ENCODE results near the gene PALB2.

Gene PALB2
- 6.7 to 35.2 (median 29.2) reads per million in 17 experiments for total RNA-seq

GRCh38 chr16:23640931-23641765 is at the start of gene PALB2, which contains the start of gene DCTN5:
Gene PALB2 (minus strand): TSS chr16:23641310. CDS start chr16:23641157, 153 bp downstream.
Gene DCTN5 (plus strand): TSS chr16:23641466. CDS start chr16:23641543, 77 bp downstream.
- DNase-seq = peak; percentile 97 to 98 (median 98)

- DNase-seq = no peak
Observed at GRCh38 chr16:23689442-23690187, 48.5 kb upstream of the PALB2 start.

DNA sequence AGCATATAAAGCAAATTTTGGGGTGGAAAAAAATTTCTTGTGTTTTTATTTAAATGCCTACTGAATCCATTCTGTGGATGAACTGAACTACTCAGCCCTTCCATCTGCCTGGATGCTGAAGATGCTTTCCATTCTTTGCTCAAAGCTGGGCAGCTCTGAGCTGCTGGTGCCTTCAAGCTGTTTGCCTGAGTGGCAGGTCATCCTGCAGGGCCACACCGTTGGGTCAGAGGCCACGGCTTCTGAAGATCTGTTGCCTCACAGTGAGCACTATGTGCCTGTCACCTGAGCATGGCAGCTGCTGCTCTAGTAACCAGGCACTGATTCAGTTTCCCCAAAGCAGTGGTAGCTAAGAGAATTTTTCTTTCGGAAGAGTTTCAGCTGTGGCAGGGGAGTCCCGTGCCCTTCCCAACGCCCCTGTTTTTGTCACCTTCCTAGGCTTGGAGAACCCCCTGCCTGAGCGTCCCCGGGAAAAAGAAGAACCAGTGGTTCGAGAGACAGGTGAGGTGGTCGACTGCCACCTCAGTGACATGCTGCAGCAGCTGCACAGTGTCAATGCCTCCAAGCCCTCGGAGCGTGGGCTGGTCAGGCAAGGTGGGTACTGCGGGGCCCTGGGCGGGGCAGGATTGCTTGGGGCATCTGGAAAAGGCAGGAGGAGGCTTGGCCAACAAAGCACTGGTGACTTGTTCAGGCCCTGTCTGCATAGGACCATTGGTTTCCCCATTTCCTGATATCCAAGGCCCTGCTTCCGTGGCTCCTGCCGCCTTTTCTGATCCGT is 46.1 kb upstream of the PALB2 start:
- no peak for DNase-seq

- no peak for DNase-seq
Observed at GRCh38 chr16:23683487-23683886, 42.4 kb upstream of the PALB2 start.

DNA sequence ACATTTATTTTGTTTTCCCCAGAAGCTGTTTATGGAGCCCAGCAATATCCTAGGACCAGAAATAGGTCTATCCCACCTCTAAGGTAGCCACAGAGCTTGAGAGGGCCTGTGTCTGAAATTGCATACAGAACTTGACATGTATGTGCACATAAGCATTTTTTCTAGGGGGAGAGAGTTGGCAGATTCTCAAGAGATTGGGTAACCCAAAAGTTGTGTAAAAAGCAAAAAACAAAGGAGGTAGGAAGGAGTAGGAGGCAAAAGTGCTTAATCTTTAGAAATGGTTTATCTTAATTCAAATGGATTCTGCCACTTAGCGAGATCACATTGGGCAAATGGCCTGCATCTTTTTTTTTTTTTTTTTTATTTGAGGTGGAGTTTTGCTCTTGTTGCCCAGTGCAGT is 41.1 kb upstream of the PALB2 start:
- DNase-seq = peak; percentile 27 to 73 (median 56)

- DNase-seq = no peak
Observed at GRCh38 chr16:23679986-23680336, 38.9 kb upstream of the PALB2 start.

DNA sequence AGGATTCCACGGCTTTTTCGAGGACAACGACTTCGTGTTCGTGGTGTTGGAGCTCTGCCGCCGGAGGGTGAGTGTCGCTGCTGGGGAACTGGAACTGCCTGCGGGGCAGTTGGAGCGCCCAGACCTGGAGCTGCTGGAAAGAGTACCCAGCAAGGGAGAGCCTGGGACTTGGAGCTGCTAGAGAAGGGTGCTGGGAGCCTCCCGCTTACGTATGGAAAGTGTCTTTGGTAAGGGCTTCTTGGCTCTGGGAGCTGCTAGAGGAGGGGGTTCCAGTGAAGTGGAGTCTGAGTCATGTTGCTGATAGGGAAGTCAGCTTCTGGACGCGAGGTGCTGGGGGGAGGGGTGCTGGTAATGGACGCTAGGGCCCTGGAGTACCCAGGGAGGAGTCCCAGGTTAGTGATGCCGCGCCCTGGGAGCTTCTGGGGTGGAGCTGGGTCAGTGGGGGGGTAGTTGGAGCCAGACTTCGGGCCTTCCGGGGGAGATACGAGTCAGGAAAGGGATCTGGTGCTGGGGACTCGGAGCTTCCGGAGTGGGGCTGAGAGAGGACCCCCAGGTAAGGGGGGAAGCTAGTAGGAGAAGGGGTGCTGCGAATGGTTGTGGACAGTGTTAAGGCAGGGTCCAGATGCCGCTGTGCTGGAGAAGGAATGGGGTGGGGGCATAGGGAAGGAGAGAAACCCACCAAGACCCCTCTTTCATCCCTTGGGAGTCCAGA is 38.3 kb upstream of the PALB2 start:
- peak; percentile 37 to 69 (median 58) for DNase-seq

GRCh38 chr16:23678430-23679273 is 37.5 kb upstream of the PALB2 start, which contains the start of gene PLK1:
Gene PLK1 (plus strand): TSS chr16:23678889. CDS start chr16:23678933, 44 bp downstream.
- peak; percentile 85 to 94 (median 88) for DNase-seq

DNA sequence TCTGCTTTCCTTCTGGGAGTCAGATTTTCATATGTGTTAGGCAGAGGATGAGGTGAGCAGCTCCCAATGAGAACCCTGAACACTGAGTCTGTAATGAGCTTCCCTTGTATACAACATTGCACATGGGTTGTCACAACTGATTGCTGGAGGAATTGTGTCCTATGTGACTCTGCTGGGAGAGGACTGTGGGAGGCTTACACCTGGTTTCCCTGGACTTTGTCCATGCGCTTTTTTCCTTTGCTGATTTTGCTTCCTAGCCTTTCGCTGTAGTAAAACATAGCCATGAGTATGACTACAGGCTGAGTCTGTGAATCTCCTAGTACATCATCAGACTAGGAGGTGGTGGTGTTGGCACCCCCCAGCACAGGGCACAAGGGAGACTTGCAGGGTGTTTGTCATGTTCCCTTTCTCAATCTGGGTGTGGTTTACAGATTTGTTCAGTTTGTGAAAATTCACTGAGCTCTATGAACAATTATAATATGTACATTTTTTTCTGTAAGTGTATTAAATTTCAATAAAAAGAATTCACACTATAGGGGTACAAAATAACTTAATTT is 35.9 kb upstream of the PALB2 start:
- no peak for DNase-seq

GRCh38 chr16:23673971-23674614 is 33.0 kb upstream of the PALB2 start:
- DNase-seq = no peak

- peak in 2 of 4 experiments; percentile 22 to 28 for DNase-seq
Observed at GRCh38 chr16:23670137-23670776, 29.1 kb upstream of the PALB2 start.

GRCh38 chr16:23668873-23669272 is 27.8 kb upstream of the PALB2 start:
- DNase-seq = no peak

DNA sequence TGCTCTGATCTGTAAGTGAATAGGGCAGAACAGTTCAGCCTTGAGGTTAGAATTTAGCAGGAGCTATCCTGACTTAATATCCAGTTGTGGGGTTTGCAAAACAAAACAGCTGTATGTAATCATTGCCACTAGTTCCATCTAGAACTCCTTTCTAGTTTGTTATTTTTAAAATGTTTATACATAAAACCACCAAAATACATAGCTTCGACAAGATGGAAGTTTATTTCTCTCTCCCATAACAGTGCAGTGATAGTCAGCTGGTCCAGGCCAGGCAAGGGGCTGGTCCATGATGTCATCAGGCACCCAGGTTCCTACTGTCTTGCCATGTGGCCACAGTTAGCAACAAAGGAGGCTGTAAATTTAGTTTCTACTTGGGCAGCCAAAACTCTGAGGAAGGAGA is 27.1 kb upstream of the PALB2 start:
- no peak for DNase-seq

DNA sequence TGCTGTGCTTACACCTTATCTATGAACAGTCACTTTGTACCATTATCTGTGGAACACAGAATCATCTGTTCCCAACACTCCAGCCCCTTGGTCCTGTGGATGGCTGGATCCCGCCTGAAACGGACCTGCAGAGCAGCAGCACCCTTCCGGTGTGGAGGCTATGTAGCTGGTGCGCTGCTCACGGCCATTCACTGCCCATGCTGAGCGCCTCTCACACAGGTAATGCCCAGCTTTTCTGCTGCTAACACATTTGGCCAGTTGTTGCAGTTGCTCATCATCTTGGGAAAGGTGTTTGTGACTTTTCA is 26.2 kb upstream of the PALB2 start:
- no peak for DNase-seq

DNA sequence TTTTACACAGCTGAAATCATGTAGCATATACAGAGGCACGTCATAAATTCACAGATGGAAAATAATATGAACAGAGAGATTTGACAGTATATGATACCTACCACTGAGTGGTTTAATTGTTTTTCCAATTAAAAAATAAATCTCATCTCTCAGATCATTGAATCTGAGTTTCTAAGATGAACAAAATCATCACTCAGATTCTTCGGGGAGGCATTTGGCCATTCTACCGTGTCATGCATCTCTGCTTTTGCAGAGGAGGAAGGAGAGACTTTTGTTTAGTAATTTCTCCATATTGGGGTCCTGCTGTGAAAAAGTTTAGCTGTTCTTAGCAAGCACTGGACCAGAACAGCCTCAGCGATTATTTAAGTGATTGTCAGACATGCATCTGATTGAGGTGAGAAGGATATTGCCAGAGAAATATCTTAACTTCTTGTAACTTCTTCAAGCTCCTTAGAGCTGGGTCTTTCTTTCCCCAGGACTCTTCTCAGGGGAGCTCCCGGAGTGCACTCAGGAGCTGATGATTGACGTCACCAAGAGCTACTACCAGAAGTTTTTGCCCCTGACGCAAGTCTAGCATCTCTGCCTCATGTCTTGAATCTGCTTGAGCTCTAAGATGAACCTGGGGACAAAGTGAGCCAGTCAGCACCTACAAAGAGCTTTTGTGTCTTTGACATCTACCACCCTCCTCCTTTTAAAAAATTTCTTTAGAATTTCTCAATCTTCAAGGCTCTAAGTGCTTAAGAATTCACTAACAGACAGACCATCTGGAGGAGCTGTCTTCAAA is 25.7 kb upstream of the PALB2 start:
- DNase-seq = no peak

DNA sequence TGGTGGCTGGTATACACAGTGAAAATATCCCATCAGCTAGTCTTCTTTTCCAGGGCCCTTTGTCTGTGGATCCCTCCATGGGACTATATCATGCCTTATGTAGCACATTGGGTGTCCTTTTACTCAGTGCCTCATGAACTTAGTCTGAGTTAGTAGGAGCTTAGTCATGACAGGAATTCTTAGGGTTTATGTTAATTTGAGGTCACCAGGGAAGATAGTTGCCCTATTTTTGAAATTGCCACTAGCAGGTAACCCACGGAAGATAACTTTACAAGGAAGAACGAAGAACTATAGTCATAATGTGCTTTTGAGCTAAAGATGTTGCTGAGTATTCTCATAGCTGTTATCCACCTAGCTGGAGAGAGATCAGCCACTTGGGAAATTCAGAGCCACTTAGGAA is 22.8 kb upstream of the PALB2 start:
- no peak for DNase-seq

GRCh38 chr16:23651943-23652468 is 10.9 kb upstream of the PALB2 start:
- no peak for DNase-seq

DNA sequence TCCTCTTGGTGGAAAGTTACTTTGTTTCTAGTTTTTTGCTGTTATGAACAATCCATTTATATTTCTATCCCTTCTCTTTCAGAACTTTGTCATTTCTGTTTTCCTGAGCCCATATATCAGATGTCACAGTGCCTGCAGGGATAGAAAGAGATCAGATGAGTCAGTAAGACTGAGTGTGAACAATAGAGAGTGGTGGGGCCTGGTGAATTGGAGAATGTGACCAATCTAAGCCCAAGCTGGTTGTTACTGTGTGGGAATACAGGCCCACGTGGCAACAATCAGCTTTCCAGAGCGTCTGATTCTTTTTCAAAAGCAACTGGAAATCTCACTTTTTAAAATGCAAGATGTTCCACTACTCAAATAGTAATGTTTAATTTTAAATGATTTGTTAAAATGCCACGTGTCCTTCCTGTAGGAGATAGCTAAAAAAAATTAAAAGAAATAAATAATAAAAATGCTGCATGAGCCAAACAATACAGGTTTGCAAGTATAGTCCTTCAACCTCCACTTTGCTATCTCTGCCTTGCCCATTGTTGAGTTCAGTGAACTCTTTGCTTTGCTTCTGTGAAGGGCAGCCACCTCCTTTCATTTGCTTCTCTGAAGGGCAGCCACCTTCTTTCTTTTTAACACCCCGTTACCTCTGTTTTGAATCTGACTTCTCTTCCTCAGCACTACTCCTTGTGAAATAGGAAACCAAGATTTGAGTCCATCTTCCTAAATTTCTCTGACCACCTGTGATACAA is 9.7 kb upstream of the PALB2 start:
- no peak for DNase-seq
